Lower leg skin (tissue), 4 donors: ENCODE data around the gene METTL26. TPM values are rescaled to one million over a fixed set of nuclear protein-coding genes. Genes with fewer than 3 reads are reported as not detected.

Experiments used
- DNase-seq, 2 donors: peaks; one replicate each; pipeline ENCODE4 v3.0.0-alpha.2; 2019; ENCODE audit warnings: low spot score in 2 of 2
- H3K4me3 ChIP-seq: fragments of 200-600 bp; sonication (generic); 2 replicates; pipeline ENCODE4 v1.5.1; 2017; ENCODE audit warnings: mild to moderate bottlenecking, low read depth; ENCODE audit not compliant: poor library complexity, severe bottlenecking
- POLR2A ChIP-seq, 2 donors: fragments of 450-650 bp; IDR thresholded peaks; one replicate each; pipeline ENCODE4 v1.6.1; 2016 to 2017; ENCODE audit warnings: antibody characterized with exemption in 2 of 2, mild to moderate bottlenecking in 1 of 2, moderate library complexity in 1 of 2
- WGBS, 2 donors: methylation state at CpG; one replicate each; pipeline ENCODE4 v1.1.5; 2018; 5-methylcytosine and 5-hydroxymethylcytosine counted together
- intact Hi-C: fragments of 100-400 bp; cut with DNase I; formaldehyde crosslinking; loops from one replicate; pipeline ENCODE4 v1.15.0; 2023; ENCODE audit warnings: low total_unique reads
- total RNA-seq, 4 donors: library from RNA; depleted of rRNA; stranded (reverse); fragments of >200 nt; gene quantifications; one replicate each; pipeline ENCODE4 v1.1.0, GENCODE V29; 2016
- TF ChIP-seq, protein P1 (sequence below), 3 donors: fragments of 450-650 bp; IDR thresholded peaks; one replicate each; pipeline ENCODE4 v1.5.1; 2016; ENCODE audit warnings: antibody characterized with exemption in 3 of 3, mild to moderate bottlenecking in 3 of 3, moderate library complexity in 2 of 3

Gene METTL26
- total RNA-seq, 4 donors from 2014 or later = 108 to 161 (median 111) TPM

- no peak for DNase-seq
- TF ChIP-seq, protein P1, sequence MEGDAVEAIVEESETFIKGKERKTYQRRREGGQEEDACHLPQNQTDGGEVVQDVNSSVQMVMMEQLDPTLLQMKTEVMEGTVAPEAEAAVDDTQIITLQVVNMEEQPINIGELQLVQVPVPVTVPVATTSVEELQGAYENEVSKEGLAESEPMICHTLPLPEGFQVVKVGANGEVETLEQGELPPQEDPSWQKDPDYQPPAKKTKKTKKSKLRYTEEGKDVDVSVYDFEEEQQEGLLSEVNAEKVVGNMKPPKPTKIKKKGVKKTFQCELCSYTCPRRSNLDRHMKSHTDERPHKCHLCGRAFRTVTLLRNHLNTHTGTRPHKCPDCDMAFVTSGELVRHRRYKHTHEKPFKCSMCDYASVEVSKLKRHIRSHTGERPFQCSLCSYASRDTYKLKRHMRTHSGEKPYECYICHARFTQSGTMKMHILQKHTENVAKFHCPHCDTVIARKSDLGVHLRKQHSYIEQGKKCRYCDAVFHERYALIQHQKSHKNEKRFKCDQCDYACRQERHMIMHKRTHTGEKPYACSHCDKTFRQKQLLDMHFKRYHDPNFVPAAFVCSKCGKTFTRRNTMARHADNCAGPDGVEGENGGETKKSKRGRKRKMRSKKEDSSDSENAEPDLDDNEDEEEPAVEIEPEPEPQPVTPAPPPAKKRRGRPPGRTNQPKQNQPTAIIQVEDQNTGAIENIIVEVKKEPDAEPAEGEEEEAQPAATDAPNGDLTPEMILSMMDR (IDR thresholded peaks at IDR 0.05) = no peak
- no peak for TF ChIP-seq POLR2A (IDR thresholded peaks at IDR 0.05)
- intact Hi-C loops = no loop called here
- 93% methylated on average over 15 to 17 of the region's 19 CpGs for WGBS, 2 donors
- H3K4me3 ChIP-seq = no peak overlapping the region
Measured at GRCh38 chr16:672371-672770, 36.3 kb upstream of the METTL26 start.

- DNase-seq = no peak
- WGBS, 2 donors = 84 to 93% methylated on average over 24 to 33 of the region's 40 CpGs
- H3K4me3 ChIP-seq = no peak overlapping the region
- intact Hi-C loops = no loop called here
- TF ChIP-seq, protein P1 (IDR thresholded peaks at IDR 0.05) = no peak
- TF ChIP-seq POLR2A (IDR thresholded peaks at IDR 0.05) = no peak
Measured at GRCh38 chr16:671353-672131, 35.4 kb upstream of the METTL26 start.

DNA sequence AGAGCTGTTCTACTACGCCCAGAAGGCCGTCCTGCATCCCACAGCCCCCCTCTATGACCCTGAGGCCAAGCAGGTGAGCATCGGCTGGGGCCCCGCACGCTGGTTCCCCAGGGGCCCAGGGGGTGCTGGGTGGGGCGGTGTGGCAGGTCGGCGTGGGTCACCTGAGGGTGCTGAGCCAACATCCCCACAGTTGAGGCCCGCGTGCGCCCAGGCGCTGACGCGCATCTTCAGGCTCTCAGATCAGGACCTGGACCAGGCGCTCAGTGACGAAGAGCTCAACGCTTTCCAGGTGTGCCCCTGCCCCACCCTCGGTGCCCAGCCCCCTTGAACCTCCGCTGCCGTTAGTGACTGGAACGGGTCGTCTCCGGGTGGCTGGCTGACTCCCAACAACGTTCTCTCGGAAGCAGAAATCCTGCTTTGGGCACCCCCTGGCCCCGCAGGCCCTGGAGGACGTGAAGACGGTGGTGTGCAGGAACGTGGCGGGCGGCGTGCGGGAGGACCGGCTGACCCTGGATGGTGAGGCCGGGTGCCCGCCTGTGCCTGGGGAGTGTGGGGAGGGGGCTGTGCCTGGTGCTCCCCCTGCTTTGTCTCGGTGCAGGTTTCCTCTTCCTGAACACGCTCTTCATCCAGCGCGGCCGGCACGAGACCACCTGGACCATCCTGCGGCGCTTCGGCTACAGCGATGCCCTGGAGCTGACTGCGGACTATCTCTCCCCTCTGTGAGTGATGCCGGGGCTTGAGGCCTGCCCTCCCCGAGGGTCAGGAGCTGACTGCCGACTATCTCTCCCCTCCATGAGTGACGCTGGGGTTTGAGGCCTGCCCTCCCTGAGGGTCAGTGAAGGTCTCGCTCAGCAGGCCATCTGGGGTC, 34.6 kb upstream of the METTL26 start:
- intact Hi-C loops = no loop called here
- TF ChIP-seq POLR2A (IDR thresholded peaks at IDR 0.05) = no peak
- TF ChIP-seq, protein P1 (IDR thresholded peaks at IDR 0.05) = no peak
- H3K4me3 ChIP-seq = no peak overlapping the region
- DNase-seq = no peak
- WGBS, 2 donors = 91 to 93% methylated on average over 47 to 51 of the region's 52 CpGs

- WGBS, 2 donors = 92 to 97% methylated on average over 12 of the region's 13 CpGs
- no peak for TF ChIP-seq POLR2A (IDR thresholded peaks at IDR 0.05)
- TF ChIP-seq, protein P1 (IDR thresholded peaks at IDR 0.05) = no peak
- no peak for DNase-seq
- intact Hi-C loops = loop anchor here (10.0 kb wide), 1 partner anchor 125 kb away; no protein-coding TSS in a partner anchor
- no peak overlapping the region for H3K4me3 ChIP-seq
Measured at GRCh38 chr16:669666-670065, 33.6 kb upstream of the METTL26 start.

- intact Hi-C loops = loop anchor here (10.0 kb wide), 1 partner anchor 124 kb away; no protein-coding TSS in a partner anchor
- TF ChIP-seq, protein P1 (IDR thresholded peaks at IDR 0.05) = no peak
- TF ChIP-seq POLR2A (IDR thresholded peaks at IDR 0.05) = no peak
- 5 to 7% methylated on average over 11 to 40 of the region's 50 CpGs for WGBS, 2 donors
- no peak for DNase-seq
- H3K4me3 ChIP-seq = peak overlapping the region; percentile 80
Measured at GRCh38 chr16:668519-669171, 32.5 kb upstream of the METTL26 start.
